Measurements from ENCODE around the gene FEV.
"Not testable (repeated sequence)": the region's sequence is repeated elsewhere in the genome, so short reads cannot be mapped to it uniquely, and the experiment has no call there.

Gene FEV

GRCh38 chr2:218963601-218964000 lies 21.4 kb downstream of the FEV start:
- DNase-seq = no peak

GRCh38 chr2:218962859-218963492 lies 22.0 kb downstream of the FEV start:
- peak; percentile 72 for DNase-seq

DNA sequence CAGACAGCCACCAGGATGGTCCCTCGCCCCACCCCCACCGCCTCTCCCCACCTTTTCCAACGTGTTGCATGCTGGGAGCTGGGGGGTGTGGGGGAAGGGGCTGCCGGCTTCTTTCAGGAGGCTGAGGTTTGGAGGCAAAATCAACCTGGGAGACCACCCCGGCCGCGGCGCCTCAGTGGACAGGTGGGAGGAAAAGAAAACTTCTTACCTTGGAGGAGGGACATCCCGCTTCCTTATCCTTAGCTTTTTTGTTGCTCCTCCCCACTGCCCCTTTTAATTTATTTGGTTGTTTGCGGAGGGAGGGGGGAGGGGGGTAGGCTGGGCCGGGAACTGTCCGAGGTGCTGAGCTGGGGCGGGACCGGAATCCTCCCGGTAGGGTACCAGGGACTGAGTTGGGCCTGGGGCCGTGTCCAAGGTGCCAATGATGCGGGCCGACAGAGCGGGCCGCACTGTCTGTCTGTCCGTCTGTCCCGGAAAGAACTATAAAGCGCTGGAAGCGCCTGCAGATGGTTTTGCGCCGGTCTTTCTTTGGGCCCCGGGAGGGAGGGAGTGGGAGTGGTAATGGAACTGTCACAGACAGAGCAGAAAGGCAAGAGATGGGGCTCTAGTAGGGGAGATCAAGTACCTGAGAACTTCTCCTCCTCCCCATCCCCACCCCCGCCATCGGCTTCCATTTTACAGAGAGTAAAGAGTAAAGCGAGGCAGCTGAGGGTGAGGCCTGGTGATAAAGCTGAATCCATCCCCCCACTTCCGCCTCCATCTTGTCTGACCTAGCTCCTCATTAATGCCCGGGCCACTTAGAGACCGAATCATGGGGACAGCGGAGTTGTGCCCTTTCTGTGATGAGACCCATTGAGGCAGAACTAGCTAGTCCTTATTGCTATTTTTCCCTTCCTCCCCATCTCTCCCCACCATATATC lies 23.1 kb downstream of the FEV start:
- peak; percentile 34 for DNase-seq

GRCh38 chr2:218961229-218961628 lies 23.8 kb downstream of the FEV start:
- no peak for DNase-seq

DNA sequence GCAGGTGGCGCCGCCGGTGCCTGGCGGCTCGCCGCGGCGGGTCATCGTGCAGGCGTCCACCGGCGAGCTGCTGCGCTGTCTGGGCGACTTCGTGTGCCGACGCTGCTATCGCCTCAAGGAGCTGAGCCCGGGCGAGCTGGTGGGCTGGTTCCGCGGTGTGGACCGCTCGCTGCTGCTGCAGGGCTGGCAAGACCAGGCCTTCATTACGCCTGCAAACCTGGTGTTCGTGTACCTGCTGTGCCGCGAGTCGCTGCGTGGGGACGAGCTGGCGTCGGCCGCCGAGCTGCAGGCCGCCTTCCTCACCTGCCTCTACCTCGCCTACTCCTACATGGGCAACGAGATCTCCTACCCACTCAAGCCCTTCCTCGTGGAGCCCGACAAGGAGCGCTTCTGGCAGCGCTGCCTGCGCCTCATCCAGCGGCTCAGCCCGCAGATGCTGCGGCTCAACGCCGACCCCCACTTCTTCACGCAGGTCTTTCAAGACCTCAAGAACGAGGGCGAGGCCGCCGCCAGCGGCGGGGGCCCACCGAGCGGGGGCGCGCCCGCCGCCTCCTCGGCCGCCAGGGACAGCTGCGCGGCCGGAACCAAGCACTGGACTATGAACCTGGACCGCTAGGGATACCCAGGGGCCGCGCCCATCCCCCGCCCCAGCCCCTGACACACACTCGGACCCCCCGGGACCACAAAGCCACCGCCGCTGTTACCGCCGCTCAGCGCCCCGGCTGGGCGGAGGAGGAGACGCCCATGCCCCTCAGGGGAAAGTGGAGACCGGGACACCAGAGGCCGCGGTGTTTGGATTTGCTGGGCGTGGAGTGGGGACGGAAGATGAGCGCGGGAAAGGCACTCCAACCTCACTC lies 24.4 kb downstream of the FEV start:
- no peak for DNase-seq

DNA sequence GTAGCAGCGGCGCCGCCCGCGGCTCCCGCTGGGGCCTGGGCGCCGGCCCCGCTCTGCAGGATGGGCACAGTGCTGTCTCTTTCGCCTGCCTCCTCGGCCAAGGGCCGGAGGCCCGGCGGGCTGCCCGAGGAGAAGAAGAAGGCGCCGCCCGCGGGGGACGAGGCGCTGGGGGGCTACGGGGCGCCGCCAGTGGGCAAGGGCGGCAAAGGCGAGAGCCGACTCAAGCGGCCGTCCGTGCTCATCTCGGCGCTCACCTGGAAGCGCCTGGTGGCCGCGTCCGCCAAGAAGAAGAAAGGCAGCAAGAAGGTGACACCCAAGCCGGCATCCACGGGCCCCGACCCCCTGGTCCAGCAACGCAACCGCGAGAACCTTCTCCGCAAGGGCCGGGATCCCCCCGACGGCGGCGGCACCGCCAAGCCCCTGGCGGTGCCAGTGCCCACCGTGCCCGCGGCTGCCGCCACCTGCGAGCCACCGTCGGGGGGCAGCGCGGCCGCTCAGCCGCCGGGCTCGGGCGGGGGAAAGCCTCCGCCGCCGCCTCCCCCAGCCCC lies 25.1 kb downstream of the FEV start:
- DNase-seq = no peak

DNA sequence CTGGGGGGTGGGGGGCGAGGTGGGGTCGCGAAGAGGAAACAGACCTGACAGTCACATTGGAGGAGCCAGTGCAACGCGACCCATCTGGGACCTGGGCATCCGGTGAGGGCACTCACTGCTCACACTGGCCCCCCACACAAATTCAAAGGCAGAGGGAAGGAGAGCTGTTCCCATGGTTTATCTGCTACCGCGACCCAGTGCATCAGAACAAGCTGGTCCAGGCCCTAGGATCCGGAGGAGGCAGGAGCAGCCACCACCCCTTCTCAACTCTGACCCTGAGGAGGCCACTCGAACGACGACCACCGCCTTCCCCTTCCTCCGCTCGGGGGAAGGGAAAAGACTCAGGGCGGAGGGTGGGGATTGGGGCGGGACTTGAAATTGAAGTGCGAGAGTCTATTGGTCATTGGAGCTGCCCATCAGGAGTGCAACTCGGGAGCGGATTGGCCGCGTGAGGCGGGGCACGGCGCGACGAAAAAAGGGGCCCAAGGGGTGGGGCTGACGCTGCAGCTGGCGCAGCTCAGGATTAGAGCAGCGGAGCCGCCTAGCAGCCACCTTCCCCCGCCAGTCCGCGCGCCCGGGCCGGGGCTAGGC lies 25.7 kb downstream of the FEV start, which contains the start of gene CDK5R2:
CDK5R2 (plus strand) TSS at position 526 of the 591 bp plus-strand sequence. CDS start 155 bp downstream, outside the sequence.
- DNase-seq = peak; percentile 88

GRCh38 chr2:218958276-218958675 lies 26.7 kb downstream of the FEV start:
- no peak for DNase-seq

DNA sequence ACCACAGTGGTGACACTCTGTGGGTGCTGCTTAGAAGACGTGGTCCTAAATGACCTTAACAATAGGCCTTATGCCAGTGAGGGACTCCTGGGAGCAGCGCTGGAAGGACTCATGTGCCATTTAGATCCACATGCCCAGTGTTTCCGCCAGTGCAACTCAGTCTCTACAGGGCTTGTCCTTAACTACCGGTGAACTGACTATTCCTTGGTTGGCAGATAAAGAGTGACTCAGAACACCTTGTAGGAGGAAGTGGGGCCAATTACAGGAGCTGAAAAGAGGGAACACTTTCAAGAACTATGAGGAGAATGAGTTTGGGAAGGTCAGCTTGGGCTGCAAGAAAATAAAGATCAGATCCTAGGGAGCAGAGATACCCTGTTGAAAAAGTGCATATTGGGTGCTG lies 27.3 kb downstream of the FEV start:
- no peak for DNase-seq

DNA sequence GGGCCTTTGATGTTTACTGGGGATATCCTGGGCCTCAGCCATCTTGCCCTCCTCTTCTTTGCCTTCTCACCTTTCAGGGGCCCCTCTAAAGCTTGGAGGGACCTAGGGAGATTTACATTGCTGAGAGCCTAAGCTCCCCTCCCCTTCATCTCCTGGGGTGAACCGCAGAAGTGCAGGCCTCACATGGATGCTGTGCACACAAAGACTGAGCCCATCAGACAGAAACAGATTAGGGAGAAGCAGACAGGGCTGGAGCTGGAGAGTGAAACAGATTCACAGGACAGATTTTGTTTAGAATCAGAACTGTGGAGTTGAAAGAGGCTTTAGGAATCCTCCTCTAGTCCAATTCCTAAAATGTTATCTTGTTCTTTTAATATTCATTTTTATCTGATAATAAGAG lies 28.9 kb downstream of the FEV start:
- DNase-seq = no peak

DNA sequence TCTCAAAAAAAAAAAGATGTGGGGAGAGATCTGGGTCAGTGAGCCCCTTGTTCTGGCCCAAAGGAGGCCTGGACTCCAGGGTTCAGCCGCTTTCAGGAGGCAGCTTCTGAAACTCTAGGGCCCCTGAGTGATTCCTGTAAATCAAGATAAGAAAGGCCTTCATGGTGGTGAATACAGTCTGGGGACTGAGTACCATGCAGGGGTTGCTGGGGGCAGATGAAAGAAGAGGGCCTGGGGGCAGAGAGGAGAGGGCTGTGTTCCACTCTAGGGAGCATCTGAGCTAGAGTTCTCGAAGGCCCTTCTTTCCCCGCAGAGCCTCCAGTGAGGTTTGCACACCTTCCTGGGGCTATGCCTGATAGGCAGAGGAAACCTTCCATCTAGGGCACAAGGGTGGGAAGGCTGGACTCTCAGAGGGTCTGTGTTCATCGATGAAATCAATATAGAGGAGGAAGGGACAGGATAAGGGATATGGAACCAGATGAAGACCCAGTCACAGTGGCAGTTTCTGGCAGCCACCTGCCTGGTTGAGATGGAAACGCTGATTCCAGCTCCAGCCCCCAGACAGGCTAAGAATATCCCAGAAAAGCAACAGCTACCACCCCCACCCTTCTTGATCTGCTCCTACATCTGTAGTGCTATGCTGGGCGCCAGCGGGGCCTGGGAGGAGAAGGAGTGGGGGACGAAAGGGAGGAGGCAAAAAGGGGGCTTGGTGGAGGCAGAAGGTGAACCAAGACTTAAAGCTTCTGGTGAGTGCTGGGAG lies 30.3 kb downstream of the FEV start:
- no peak for DNase-seq

GRCh38 chr2:218953366-218953954 lies 31.5 kb downstream of the FEV start:
- no peak for DNase-seq

DNA sequence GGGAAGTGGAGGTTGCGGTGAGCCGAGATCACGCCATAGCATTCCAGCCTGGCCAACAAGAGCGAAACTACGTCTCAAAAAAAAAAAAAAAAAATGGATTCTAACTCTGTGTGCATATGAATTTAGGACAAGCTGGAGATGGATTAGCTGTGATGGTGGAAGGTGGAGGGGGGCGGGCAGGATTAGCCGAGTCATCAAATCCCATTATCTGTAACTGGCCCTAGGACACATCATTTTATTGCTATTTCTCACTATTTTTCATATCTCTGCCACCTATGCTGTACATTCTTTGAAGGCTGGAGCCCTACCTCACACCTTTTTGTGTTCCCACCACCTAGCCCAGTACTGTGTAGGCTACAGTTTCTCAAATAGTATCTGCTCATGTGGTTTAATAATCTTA lies 32.8 kb downstream of the FEV start:
- no peak for DNase-seq

DNA sequence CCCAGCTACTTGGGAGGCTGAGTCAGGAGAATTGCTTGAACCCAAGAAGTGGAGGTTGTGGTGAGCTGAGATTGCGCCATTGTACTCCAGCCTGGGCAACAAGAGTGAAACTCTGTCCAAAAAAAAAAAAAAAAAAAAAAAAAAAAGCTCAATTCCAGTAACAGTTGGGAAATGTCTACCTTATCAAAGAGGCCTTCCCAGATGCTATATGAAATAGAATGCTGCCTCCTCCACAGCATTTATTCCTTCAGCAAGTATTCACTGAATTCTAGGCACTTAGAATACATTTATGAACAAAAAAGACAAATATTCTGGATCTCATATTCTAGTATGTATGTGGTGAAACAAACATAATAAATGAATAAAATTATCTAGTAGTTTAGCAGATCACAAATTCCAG lies 38.4 kb downstream of the FEV start:
- no peak for DNase-seq

DNA sequence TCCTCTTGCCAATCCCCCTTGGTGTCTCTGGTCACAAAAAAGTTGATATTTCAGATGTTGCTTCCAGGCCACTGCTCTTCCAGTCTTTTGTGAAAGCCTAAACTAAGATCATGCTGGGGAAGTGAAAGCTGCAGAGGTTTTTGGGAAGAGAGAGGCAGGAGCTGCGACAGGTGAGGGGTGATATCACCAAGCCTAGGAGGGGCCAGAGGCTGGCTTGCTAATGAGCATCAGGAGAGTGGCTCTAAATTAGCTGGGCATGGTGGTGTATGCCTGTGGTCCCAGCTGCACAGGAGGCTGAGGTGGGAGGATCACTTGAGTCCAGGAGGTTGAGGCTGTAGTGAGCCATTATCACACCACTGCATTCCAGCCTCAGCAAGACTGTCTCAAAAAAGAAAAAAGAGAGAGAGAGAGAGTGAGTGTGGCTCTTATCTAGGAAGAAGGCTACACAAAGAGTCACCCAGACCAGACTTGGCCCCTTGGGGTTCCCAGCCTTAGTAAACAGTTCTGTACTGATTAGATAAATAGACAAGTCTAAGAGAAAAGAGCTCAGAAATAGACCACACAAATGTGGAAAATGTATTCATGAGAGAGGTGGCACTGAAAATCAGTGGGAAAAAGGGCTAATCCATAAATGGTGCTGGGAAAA lies 40.1 kb downstream of the FEV start:
- no peak for DNase-seq

DNA sequence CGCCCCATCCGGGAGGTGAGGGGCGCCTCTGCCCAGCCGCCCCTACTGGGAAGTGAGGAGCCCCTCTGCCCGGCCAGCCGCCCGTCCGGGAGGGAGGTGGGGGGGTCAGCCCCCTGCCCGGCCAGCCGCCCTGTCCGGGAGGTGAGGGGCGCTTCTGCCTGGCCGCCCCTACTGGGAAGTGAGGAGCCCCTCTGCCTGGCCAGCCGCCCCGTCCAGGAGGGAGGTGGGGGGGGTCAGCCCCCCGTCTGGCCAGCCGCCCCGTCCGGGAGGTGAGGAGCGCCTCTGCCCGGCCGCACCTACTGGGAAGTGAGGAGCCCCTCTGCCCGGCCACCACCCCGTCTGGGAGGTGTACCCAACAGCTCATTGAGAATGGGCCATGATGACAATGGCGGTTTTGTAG lies 53.2 kb downstream of the FEV start:
- not testable (repeated sequence) for DNase-seq

Data from activated CD4-positive, alpha-beta T cell treated with anti-CD3 and anti-CD28 coated beads for 48 hours (primary cell).